Stimulated activated CD4-positive, alpha-beta T cell treated with anti-CD3 and anti-CD28 coated beads, Interleukin-1b, Interleukin-23, amount 100 ng/mL, for 24 hours (primary cell): Measurements from ENCODE around the gene KANSL3.

Source experiments
- DNase-seq, 4 experiments: peaks; one replicate each; pipeline ENCODE4 v3.0.0-alpha.2; 2020; ENCODE audit warnings: low read depth in 4 of 4, low spot score in 1 of 4

KANSL3 gene

GRCh38 chr2:96546797-96547196 is 91.3 kb downstream of the KANSL3 start:
- DNase-seq = no peak

GRCh38 chr2:96546321-96546720 is 91.8 kb downstream of the KANSL3 start:
- no peak for DNase-seq
